Endothelial cell of umbilical vein (primary cell): ENCODE data around the gene EIF2S2.

ENCODE experiments used
- CTCF ChIP-seq, 2 donors: IDR thresholded peaks; 1 replicate in 1 of 2; 2 replicates in 1 of 2; pipeline ENCODE4 v1.5.1; 2011; ENCODE audit warnings: low read length in 2 of 2, mild to moderate bottlenecking in 2 of 2, moderate library complexity in 2 of 2, control low read depth in 1 of 2, inconsistent platforms in 1 of 2, low read depth in 1 of 2; ENCODE audit not compliant: insufficient read depth in 1 of 2; ENCODE audit errors: extremely low read depth in 1 of 2
- EZH2 ChIP-seq: IDR thresholded peaks from 2 replicates; pipeline ENCODE4 v1.6.1; 2012; ENCODE audit warnings: borderline replicate concordance, low read depth, mild to moderate bottlenecking, moderate library complexity, low read length, inconsistent platforms; ENCODE audit not compliant: severe bottlenecking
- POLR2AphosphoS5 ChIP-seq: IDR thresholded peaks from 2 replicates; pipeline ENCODE4 v1.6.1; 2012; ENCODE audit warnings: low read depth, mild to moderate bottlenecking, control low read depth, low read length, moderate library complexity; ENCODE audit not compliant: insufficient read depth
- TF ChIP-seq, protein P1 (sequence below): IDR thresholded peaks from 2 replicates; pipeline ENCODE4 v1.6.1; 2011; ENCODE audit not compliant: insufficient read depth, insufficient read length

DNA sequence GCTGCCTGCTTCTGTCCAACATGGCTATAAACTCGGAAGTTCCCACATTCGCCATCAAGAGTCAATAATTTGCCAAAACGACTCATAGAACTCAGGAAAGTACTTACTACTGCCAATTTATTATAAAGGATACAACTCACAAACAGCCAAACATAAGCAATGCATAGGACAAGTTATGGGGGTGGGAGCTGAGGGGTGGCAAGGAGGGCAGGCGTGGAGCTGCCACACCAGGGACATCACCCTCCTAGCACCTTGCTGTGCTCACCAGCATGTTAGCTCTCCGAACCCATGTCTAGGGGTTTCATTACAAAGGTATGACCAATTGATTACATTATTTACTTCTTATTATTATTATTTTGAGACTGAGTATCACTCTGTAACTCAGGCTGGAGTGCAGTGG lies 12.4 kb downstream of the EIF2S2 start:
- TF ChIP-seq EZH2 (no peak), CTCF (IDR thresholded peaks at IDR 0.05; ENCODE audit: extremely low read depth in 1 of 2, insufficient read depth in 1 of 2, low read depth in 1 of 2, low read length in 2 of 2) (no peak), POLR2AphosphoS5 (no peak)
- TF ChIP-seq, protein P1, sequence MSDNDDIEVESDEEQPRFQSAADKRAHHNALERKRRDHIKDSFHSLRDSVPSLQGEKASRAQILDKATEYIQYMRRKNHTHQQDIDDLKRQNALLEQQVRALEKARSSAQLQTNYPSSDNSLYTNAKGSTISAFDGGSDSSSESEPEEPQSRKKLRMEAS: no peak
